NCI-H1417 treated with DMSO at 0.1 percent for 48 hours (cell line): ENCODE measurements around the gene SPRR5.

Experiments used
- DNase-seq: peaks from one replicate; lab custom pipeline; 2025; lab: John Stamatoyannopoulos, UW

SPRR5 gene

DNA sequence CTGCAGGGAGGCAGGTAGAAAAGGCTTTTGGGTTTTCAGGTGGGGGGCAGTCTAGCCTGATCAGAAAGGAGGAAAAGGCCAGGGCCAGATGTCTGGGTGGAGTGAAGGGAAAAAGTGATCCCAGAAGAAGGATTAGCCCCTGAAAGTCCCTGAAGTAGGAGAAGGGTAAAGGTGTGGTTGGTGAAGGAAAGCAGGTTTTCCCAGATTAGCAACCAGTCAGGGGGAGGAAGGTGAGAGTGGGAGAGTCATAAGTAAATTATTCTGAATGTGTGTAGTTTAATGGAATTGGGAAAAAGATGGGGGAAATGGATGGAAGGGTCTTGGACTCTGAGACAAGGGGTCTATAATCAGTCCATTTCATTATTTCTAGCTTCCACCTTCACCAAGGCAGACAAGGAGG lies 36.2 kb downstream of the SPRR5 start:
- DNase-seq: no peak

DNA sequence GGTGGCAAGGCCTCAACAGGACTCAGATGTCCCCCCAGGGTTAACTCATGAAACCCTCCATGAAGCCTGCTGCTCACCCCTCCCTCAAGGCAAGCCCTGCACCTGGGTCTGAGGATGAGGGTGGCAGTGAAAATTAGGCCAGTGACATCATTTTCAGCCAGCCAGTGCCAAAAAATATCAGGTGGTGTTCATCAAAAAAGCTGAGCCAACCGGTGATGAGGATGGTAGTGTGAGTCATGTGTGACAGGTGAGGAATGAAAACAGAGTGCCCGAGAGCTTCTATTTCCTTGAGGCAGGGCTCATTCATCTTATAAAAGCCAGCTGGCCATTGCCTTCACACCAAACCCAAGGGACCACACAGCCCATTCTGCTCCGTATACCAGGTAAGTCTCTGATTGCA lies 36.7 kb downstream of the SPRR5 start, which contains the start of gene SPRR1A:
Gene SPRR1A (plus strand): TSS at position 339 of the 400 bp plus-strand sequence. CDS start 1,150 bp downstream, outside the sequence.
- no peak for DNase-seq

GRCh38 chr1:152986578-152986977 lies 39.6 kb downstream of the SPRR5 start:
- DNase-seq: no peak

- no peak for DNase-seq
These were observed 46.2 kb downstream of the SPRR5 start for GRCh38 chr1:152993186-152993585.

DNA sequence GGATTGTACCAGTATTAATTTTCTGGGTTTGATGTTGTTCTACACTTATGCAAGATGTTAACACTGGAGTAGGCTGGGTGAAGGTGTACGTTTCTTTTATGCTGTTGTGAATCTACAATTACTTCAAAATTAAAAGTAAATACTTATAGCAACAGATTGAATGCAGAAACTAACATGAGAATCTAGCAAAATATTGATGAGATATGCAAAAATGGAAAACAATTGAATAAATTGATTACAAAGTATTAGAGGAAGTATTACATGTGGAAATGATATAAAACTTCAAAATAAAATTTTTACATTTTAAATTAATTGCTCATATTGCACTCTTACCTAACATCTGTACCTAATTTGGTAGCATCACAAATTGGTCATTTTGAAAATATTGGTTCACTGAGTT lies 48.8 kb downstream of the SPRR5 start:
- DNase-seq: no peak

- no peak for DNase-seq
These were observed 49.8 kb downstream of the SPRR5 start for GRCh38 chr1:152996633-152997400.

DNA sequence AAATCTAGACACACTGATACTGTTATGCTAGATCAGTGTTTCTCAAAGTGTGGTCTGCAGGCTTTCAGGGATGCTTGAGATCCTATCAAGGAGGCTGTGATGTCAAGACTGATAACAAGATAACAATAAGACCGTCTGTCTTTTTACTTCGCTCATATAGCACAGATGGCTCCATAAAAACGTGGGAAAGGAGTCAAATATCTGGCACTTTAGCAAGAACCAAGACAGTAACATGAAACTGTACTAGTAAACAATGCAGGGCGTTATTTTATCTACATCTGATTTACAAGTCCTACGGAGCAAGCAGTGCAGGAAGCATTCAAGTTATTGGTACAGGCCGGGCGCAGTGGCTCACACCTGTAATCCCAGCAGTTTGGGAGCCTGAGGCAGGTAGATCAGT lies 50.9 kb downstream of the SPRR5 start:
- no peak for DNase-seq

DNA sequence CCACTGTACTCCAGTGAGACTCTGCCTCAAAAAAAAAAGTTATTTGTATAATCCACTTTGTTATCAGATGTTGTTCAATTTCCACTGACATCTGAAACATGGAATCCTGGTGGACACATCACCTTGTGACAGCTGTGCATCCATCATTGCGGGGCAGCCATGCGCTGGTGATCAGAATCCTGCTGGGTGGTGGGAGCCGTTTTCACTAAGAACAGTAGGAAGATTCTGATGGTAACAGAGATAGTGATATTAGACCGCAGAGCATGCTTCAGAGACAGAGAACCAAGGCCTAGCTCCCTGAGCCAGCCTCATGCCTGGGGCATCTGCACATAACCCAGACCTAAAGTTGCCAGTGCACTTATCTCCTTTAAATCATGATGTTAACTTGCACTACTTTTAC lies 51.5 kb downstream of the SPRR5 start:
- no peak for DNase-seq
